Liver (tissue), 9 donors: ENCODE measurements around the gene ELK3. TPM values are rescaled to one million over a fixed set of nuclear protein-coding genes. Genes with fewer than 3 reads are reported as not detected.

Experiments
- DNase-seq: peaks from one replicate; pipeline ENCODE4 v3.0.0-alpha.2; 2017; ENCODE audit warnings: low spot score
- H3K27ac ChIP-seq, 2 donors: one replicate each; pipeline ENCODE4 v1.7.0; 2013; ENCODE audit warnings: inconsistent platforms in 2 of 2, low read length in 2 of 2, control low read depth in 1 of 2, low read depth in 1 of 2, mild to moderate bottlenecking in 1 of 2
- H3K27me3 ChIP-seq, 4 donors: one replicate each; pipeline versions ENCODE4 v1.6.1 to v1.7.0; 2013; ENCODE audit warnings: low read length in 3 of 4, inconsistent platforms in 1 of 4, mild to moderate bottlenecking in 1 of 4, moderate library complexity in 1 of 4; ENCODE audit not compliant: control insufficient read depth in 4 of 4, insufficient read depth in 4 of 4
- H3K36me3 ChIP-seq, 4 donors: one replicate each; pipeline versions ENCODE4 v1.6.1 to v1.7.0; 2013; ENCODE audit warnings: low read length in 3 of 4, mild to moderate bottlenecking in 3 of 4, low read depth in 1 of 4, moderate library complexity in 1 of 4; ENCODE audit not compliant: control insufficient read depth in 4 of 4, insufficient read depth in 3 of 4
- H3K4me1 ChIP-seq, 4 donors: one replicate each; pipeline versions ENCODE4 v1.6.1 to v1.7.0; 2013; ENCODE audit warnings: low read length in 3 of 4, mild to moderate bottlenecking in 3 of 4, moderate library complexity in 1 of 4; ENCODE audit not compliant: control insufficient read depth in 4 of 4, insufficient read depth in 4 of 4
- H3K4me3 ChIP-seq, 3 donors: one replicate each; pipeline versions ENCODE4 v1.6.1 to v1.7.0; 2013; ENCODE audit warnings: low read length in 3 of 3, control low read depth in 1 of 3, low read depth in 1 of 3, mild to moderate bottlenecking in 1 of 3
- H3K9ac ChIP-seq, 2 donors: one replicate each; pipeline ENCODE4 v1.7.0; 2013; ENCODE audit warnings: low read length in 2 of 2, mild to moderate bottlenecking in 2 of 2, moderate library complexity in 2 of 2, control low read depth in 1 of 2, low read depth in 1 of 2
- H3K9me3 ChIP-seq, 4 donors: one replicate each; pipeline versions ENCODE4 v1.6.1 to v1.7.0; 2013; ENCODE audit warnings: low read length in 3 of 4; ENCODE audit not compliant: control insufficient read depth in 4 of 4
- FOXA1 ChIP-seq: IDR thresholded peaks from 2 replicates; pipeline ENCODE4 v1.6.1; 2016; ENCODE audit warnings: antibody characterized with exemption
- FOXA2 ChIP-seq: IDR thresholded peaks from 2 replicates; pipeline ENCODE4 v1.6.1; 2016; ENCODE audit warnings: antibody characterized with exemption
- GABPA ChIP-seq, 2 donors: IDR thresholded peaks in 1 of 2; conservative IDR thresholded peaks in 1 of 2; 2 replicates each; pipeline ENCODE4 v1.6.1; 2016; ENCODE audit warnings: antibody characterized with exemption in 2 of 2, mild to moderate bottlenecking in 1 of 2, moderate library complexity in 1 of 2
- HNF4A ChIP-seq, 2 donors: conservative IDR thresholded peaks; 2 replicates each; pipeline ENCODE4 v1.6.1; 2016; ENCODE audit warnings: antibody characterized with exemption in 2 of 2, mild to moderate bottlenecking in 2 of 2
- HNF4G ChIP-seq: IDR thresholded peaks from 2 replicates; pipeline ENCODE4 v1.6.1; 2016; ENCODE audit warnings: antibody characterized with exemption
- JUND ChIP-seq, 2 donors: IDR thresholded peaks; 2 replicates each; pipeline ENCODE4 v1.6.1; 2016; ENCODE audit warnings: antibody characterized with exemption in 2 of 2
- NR2F2 ChIP-seq: IDR thresholded peaks from 2 replicates; pipeline ENCODE4 v1.6.1; 2016; ENCODE audit warnings: antibody characterized with exemption
- RAD21 ChIP-seq, 2 donors: IDR thresholded peaks; 2 replicates each; pipeline ENCODE4 v1.6.1; 2016; ENCODE audit warnings: antibody characterized with exemption in 2 of 2, mild to moderate bottlenecking in 2 of 2
- RXRA ChIP-seq, 2 donors: IDR thresholded peaks; 2 replicates each; pipeline ENCODE4 v1.6.1; 2017 to 2018; ENCODE audit warnings: antibody characterized with exemption in 2 of 2, mild to moderate bottlenecking in 1 of 2
- SP1 ChIP-seq: IDR thresholded peaks from 2 replicates; pipeline ENCODE4 v1.6.1; 2018; ENCODE audit warnings: antibody characterized with exemption, mild to moderate bottlenecking
- TAF1 ChIP-seq: conservative IDR thresholded peaks from 2 replicates; pipeline ENCODE4 v1.6.1; 2016; ENCODE audit warnings: antibody characterized with exemption, mild to moderate bottlenecking
- YY1 ChIP-seq: IDR thresholded peaks from 2 replicates; pipeline ENCODE4 v1.6.1; 2016; ENCODE audit warnings: antibody characterized with exemption, mild to moderate bottlenecking
- WGBS: extraction: QIAGEN DNeasy Blood & Tissue Kit; methylation state at CpG from one replicate; pipeline ENCODE4 v1.1.7; 2013; 5-methylcytosine and 5-hydroxymethylcytosine counted together
- polyA plus RNA-seq, 2 donors: library from polyadenylated mRNA; stranded (reverse) in 1 of 2; unstranded in 1 of 2; fragments of 200-250 nt in 1 of 2; fragments of >200 nt in 1 of 2; fragmentation: Nextera tagmentation in 1 of 2; extraction: Ambion mirVana in 1 of 2; gene quantifications; one replicate each; pipeline versions ENCODE4 v1.2.1 to v1.2.3, GENCODE V29; 2013 to 2015
- total RNA-seq, 2 donors: library from RNA; depleted of rRNA; stranded (reverse); fragments of >200 nt; gene quantifications; one replicate each; pipeline ENCODE4 v1.2.3, GENCODE V29; 2014
- TF ChIP-seq, protein P1 (sequence below): fragments of 150-350 bp; IDR thresholded peaks from 2 replicates; pipeline ENCODE4 v1.5.1; 2017; ENCODE audit warnings: improper control_type of control experiment, low read depth, low read length; ENCODE audit not compliant: missing input control
- TF ChIP-seq, protein P2 (sequence below): IDR thresholded peaks from 2 replicates; pipeline ENCODE4 v1.6.1; 2016; ENCODE audit warnings: antibody characterized with exemption, mild to moderate bottlenecking
- TF ChIP-seq, protein P3 (sequence below): IDR thresholded peaks from 2 replicates; pipeline ENCODE4 v1.6.1; 2016; ENCODE audit warnings: antibody characterized with exemption
- TF ChIP-seq, protein P4 (sequence below): IDR thresholded peaks from 2 replicates; pipeline ENCODE4 v1.6.1; 2016; ENCODE audit warnings: antibody characterized with exemption
- TF ChIP-seq, protein P5 (sequence below): IDR thresholded peaks from 2 replicates; pipeline ENCODE4 v1.6.1; 2016; ENCODE audit warnings: antibody characterized with exemption
- donor health status: healthy.
- donor health status: healthy.
- donor health status: healthy.
- donor health status: healthy.
- donor health status: healthy.

ELK3 gene
- total and polyA plus RNA-seq, 4 donors = 3.7 to 5.2 (median 4.5) TPM

GRCh38 chr12:96234591-96235483 is 40.7 kb downstream of the ELK3 start:
- Histone ChIP-seq H3K27ac (peak overlapping the region; percentile 22 to 69), H3K9ac (no peak overlapping the region), H3K27me3 (no peaks in the 10 kb centered on the region), H3K9me3 (no peaks in the 10 kb centered on the region), H3K4me1 (peaks cover 1 to 9% (median 4%) of the 10 kb centered on the region in 4 donors), H3K36me3 (no peaks in the 10 kb centered on the region), H3K4me3 (no peak overlapping the region)
- DNase-seq = no peak
- TF ChIP-seq FOXA2 (no peak), RAD21 (IDR thresholded peaks at IDR 0.05) (no peak), NR2F2 (no peak), HNF4A (conservative IDR thresholded peaks at IDR 0.05) (no peak), TAF1 (no peak), HNF4G (no peak), YY1 (no peak), RXRA (IDR thresholded peaks at IDR 0.05) (no peak), GABPA (IDR thresholded peaks at IDR 0.05 in 1 of 2, conservative IDR thresholded peaks at IDR 0.05 in 1 of 2) (no peak), SP1 (no peak), JUND (IDR thresholded peaks at IDR 0.05) (no peak), FOXA1 (no peak)
- TF ChIP-seq, protein P1, sequence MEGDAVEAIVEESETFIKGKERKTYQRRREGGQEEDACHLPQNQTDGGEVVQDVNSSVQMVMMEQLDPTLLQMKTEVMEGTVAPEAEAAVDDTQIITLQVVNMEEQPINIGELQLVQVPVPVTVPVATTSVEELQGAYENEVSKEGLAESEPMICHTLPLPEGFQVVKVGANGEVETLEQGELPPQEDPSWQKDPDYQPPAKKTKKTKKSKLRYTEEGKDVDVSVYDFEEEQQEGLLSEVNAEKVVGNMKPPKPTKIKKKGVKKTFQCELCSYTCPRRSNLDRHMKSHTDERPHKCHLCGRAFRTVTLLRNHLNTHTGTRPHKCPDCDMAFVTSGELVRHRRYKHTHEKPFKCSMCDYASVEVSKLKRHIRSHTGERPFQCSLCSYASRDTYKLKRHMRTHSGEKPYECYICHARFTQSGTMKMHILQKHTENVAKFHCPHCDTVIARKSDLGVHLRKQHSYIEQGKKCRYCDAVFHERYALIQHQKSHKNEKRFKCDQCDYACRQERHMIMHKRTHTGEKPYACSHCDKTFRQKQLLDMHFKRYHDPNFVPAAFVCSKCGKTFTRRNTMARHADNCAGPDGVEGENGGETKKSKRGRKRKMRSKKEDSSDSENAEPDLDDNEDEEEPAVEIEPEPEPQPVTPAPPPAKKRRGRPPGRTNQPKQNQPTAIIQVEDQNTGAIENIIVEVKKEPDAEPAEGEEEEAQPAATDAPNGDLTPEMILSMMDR = no peak
- TF ChIP-seq, protein P2, sequence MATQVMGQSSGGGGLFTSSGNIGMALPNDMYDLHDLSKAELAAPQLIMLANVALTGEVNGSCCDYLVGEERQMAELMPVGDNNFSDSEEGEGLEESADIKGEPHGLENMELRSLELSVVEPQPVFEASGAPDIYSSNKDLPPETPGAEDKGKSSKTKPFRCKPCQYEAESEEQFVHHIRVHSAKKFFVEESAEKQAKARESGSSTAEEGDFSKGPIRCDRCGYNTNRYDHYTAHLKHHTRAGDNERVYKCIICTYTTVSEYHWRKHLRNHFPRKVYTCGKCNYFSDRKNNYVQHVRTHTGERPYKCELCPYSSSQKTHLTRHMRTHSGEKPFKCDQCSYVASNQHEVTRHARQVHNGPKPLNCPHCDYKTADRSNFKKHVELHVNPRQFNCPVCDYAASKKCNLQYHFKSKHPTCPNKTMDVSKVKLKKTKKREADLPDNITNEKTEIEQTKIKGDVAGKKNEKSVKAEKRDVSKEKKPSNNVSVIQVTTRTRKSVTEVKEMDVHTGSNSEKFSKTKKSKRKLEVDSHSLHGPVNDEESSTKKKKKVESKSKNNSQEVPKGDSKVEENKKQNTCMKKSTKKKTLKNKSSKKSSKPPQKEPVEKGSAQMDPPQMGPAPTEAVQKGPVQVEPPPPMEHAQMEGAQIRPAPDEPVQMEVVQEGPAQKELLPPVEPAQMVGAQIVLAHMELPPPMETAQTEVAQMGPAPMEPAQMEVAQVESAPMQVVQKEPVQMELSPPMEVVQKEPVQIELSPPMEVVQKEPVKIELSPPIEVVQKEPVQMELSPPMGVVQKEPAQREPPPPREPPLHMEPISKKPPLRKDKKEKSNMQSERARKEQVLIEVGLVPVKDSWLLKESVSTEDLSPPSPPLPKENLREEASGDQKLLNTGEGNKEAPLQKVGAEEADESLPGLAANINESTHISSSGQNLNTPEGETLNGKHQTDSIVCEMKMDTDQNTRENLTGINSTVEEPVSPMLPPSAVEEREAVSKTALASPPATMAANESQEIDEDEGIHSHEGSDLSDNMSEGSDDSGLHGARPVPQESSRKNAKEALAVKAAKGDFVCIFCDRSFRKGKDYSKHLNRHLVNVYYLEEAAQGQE = no peak
- TF ChIP-seq, protein P3, sequence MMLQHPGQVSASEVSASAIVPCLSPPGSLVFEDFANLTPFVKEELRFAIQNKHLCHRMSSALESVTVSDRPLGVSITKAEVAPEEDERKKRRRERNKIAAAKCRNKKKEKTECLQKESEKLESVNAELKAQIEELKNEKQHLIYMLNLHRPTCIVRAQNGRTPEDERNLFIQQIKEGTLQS = no peak
- TF ChIP-seq, protein P4, sequence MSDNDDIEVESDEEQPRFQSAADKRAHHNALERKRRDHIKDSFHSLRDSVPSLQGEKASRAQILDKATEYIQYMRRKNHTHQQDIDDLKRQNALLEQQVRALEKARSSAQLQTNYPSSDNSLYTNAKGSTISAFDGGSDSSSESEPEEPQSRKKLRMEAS = no peak
- TF ChIP-seq, protein P5, sequence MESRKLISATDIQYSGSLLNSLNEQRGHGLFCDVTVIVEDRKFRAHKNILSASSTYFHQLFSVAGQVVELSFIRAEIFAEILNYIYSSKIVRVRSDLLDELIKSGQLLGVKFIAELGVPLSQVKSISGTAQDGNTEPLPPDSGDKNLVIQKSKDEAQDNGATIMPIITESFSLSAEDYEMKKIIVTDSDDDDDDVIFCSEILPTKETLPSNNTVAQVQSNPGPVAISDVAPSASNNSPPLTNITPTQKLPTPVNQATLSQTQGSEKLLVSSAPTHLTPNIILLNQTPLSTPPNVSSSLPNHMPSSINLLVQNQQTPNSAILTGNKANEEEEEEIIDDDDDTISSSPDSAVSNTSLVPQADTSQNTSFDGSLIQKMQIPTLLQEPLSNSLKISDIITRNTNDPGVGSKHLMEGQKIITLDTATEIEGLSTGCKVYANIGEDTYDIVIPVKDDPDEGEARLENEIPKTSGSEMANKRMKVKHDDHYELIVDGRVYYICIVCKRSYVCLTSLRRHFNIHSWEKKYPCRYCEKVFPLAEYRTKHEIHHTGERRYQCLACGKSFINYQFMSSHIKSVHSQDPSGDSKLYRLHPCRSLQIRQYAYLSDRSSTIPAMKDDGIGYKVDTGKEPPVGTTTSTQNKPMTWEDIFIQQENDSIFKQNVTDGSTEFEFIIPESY = no peak
- 87% methylated on average over 22 of the region's 22 CpGs for WGBS
